Measurements from ENCODE around the gene ST3GAL5.
"Not testable (repeated sequence)": the region's sequence is repeated elsewhere in the genome, so short reads cannot be mapped to it uniquely, and the experiment has no call there.

The ST3GAL5 gene

DNA sequence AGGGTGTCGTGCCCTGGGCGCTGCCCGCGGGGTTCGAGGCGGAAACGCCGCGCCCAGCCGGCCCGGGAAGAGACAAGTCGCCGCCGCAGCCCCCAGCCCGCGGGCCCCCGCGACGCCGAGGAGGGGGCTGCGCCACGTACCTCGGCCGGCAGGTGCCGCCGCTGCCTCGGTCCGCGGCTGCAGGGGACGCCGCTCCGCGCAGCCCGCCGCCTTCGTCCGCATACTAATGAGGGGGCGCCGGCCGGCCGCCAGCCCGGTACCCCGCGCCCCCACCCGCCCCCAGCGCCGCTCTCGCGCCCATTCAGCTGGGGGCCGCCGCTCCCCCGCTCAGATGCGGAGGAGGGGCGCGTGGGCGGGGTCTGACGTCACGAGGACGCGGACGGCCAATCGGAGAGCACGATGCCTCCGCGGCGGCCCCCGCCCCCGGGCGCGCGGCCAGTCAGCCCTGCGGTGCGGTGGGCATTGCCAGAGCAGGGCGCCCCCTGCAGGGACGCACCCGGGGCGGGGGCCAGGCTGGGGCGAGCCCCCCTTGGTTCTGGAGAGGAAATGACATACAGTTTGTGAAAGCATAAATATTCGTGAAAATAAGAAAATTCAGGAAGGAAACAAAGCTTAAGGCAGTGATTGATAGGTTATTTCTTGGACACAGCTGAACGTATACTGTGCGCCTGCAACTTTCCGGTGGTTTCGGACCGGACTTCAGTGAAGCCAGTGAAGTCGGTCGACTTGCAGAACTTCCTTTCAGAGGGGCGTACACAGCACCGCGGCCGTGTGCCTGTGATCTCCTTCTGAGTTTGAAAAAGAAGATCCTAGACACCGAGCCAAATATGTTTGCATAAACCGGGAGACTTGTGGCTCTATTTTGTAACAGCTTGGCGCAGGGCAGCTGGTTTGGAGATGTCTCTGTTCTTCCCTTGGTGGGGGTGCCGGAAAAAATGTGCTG lies at the start of gene ST3GAL5:
TSS of gene ST3GAL5 (minus strand) at position 307 of the 943 bp plus-strand sequence. CDS start at position 222, 85 bp downstream.
- peak; percentile 21 for DNase-seq (ENCODE audit: low spot score)

DNA sequence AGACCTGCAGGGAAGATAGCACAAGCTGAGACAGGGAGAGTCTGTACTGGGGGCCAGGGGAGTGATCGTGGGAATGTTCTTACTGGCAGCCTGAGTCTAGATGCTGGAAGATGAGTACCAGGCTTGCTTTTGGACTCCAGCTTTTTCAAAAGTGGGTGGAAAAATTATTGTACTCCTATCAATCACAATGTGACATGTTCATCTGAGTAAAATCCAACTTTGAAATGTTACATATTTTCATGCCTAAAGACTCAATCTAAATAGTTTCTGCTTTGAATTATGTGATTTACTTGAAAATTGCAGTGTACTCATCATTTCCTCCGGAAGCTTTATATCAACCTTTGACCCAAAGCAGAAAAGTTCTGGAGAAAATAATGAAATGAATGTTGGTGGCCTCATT lies 49.7 kb upstream of the ST3GAL5 start:
- no peak for DNase-seq (ENCODE audit: low spot score)

DNA sequence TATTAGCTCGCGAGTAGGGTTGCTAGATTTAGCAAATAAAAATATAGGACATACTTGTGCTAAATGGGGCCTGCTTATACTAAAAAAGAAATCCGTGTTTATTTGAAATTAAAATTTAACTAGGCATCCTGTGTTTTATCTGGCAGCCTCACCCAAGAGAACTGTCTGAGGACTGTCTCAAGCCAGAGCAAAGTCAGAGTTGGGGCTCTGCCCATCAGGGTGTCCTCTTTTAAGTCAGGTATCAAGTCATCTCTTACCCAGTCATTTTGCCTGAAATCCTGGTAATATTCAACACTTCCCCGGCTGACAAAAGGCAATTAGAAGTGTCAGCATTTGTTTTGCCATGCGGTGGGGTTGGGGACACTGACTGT lies 48.3 kb upstream of the ST3GAL5 start:
- DNase-seq (ENCODE audit: low spot score) = no peak

DNA sequence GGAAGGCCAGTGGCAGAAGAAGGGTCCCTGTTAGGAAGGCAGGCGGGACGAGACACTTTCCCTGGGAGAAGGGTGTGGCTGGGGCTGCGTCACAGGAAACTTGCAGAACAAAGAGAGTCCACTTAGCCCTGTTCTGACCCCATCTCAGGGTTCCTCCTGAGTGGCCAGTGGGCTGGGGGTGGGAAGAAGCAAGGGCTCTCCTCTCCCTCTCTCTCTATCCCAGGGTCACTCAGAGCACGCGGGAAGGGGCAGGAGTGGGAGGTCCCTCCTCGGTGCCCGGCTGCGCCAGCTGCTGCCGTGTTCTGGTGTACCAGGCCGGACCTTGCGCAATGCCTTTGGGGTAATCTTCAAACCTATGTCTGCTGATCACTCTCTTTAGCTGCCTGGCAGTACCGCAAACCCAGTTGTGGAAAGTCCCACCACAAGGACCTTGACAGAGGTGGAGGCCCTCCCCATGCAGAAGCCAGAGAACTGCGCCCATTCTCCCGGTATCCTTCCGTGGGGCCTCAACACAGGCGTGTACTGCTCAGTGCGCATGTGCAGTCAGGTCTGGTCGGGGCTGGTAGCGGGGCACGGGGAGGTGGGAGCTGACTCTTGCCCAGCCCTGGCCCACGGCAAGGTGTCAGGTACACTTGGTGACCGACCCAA lies 47.8 kb upstream of the ST3GAL5 start:
- DNase-seq (ENCODE audit: low spot score) = no peak

DNA sequence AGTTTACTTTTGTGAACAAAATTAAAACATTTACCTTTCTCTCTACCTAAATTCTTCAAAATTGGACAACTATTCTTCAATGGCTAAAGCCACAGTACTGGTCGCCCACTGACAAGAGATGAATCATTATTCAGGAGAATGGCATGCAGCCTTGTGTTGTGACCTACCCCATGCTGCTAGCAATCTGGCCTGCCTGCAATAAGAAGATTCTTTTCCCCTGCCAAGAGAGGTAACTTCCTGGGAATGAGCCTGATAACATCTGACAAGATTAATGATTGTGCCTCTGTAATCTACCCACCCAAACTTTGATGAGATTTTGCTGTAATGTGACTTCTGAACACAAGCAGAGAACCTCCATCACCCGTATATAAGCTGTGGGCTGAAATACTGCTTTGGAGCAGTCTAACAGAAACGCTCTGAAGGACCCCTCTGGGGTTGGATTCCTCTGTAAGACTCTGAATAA lies 47.0 kb upstream of the ST3GAL5 start:
- DNase-seq (ENCODE audit: low spot score) = no peak

DNA sequence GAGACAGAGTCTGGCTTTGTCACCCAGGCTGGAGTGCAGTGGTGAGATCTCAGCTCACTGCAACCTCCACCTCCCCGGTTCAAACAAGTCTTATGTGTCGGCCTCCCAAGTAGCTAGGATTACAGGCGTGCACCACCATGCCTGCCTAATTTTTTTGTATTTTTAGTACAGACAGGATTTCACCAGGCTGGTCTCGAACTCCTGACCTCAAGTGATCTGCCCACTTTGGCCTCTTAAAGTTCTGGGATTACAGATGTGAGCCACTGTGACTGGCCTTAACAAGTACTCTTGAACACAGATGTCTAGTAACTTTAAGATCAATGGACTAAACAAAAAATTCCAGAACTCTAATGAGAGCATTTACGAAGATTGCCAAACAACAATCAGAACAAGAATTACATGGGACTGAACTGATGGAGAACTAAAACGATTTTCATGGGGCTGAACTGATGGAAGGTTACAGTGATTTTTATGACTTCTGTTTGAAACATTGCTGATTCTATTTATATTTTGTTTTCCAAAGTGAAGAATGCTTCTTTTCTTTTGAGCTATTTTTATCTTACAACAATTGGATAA lies 46.5 kb upstream of the ST3GAL5 start:
- no peak for DNase-seq (ENCODE audit: low spot score)

DNA sequence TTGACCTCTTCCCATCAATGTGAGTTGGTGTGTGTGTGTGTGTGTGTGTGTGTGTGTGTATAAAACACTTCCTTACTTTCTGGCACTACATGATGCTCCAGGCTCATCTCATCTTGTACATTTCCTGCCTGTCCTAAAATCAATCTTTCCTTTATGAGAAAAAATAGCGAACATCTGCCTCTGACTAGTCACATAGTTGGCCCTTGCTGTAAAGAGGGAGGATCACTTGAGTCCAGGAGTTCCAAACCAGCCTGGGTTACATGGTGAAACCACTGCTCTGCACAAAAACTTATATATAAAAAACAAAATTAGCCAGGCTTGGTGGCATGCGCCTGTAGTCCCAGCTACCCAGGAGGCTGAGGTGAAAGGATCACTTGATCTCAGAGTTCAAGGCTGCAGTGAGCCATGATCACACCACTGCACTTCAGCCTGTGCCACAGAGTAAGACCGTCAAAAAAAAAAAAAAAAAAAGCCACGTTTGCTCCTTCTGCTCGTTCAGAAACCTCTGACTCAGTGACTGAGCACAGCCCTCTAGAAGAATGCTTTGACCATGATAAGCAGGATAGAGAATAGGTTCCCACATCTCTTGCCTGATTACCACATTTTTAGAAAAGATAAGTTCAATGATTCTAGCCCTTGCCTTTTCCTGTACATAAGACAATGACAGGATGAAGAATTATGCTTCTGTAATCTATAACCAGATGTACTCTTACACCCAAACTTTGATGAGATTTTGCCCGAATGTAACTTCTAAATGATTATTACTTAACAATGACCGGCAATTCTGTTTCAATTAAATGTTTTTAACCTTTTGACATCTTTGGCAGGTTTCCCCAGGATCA lies 45.2 kb upstream of the ST3GAL5 start:
- no peak for DNase-seq (ENCODE audit: low spot score)

DNA sequence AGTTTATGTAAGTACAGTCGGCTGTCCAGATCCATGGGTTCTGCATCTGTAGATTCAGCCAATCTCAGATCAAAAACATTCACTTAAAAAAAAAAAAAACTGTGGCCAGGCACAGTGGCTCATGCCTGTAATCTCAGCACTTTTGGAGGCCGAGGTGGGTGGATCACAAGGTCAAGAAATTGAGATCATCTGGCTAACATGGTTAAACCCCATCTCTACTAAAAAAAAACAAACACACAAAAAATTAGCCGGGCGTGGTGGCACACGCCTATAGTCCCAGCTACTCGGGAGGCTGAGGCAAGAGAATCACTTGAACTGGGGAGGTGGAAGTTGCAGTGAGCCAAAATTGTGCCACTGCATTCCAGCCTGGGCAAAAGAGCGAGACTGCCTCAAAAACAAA lies 42.4 kb upstream of the ST3GAL5 start:
- not testable (repeated sequence) for DNase-seq (ENCODE audit: low spot score)

DNA sequence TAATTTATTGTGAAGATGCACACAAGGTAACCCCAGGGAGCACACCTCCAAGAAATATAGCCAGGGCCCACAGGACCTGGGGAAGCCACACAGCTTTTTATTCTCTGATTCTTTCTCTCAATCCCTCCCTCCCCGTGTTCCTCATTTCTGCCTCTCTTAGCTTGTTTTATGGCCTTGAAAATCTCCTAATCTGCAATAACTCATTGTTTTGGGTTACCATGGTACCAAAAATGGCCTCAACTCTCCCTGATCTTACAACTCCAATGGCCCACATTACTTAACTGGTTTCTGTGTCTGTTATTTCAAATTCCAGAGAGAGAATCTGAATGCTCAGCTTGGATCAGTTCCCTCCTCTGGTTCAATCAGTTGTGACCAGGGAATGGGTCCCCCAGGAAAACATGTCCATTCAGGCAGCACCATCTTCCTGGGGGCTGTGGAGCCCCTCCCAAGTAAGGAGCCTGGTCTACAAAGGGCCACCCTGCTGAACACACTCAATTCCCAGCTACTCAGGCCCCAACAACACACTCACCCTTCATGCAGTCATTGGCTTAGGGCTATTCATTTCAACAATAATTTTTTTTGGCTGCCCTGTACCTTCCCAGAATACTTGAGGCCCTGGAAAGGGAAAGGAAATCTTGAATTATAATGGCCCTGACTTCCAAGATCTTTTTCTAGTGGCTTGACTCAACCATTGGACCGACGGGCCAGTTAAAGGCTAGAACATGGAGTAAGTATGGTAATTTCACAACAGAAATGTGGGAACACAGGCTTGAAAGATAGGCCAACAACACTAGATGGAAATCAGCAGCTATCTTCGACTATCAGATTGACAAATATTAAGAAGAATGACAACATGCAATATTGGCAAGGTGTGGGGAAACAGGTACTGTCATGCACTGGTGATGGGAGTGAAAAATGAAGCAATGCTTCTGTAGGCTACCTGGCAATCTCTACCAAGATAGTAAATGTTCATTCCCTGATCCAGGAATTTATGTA lies 41.6 kb upstream of the ST3GAL5 start:
- no peak for DNase-seq (ENCODE audit: low spot score)

DNA sequence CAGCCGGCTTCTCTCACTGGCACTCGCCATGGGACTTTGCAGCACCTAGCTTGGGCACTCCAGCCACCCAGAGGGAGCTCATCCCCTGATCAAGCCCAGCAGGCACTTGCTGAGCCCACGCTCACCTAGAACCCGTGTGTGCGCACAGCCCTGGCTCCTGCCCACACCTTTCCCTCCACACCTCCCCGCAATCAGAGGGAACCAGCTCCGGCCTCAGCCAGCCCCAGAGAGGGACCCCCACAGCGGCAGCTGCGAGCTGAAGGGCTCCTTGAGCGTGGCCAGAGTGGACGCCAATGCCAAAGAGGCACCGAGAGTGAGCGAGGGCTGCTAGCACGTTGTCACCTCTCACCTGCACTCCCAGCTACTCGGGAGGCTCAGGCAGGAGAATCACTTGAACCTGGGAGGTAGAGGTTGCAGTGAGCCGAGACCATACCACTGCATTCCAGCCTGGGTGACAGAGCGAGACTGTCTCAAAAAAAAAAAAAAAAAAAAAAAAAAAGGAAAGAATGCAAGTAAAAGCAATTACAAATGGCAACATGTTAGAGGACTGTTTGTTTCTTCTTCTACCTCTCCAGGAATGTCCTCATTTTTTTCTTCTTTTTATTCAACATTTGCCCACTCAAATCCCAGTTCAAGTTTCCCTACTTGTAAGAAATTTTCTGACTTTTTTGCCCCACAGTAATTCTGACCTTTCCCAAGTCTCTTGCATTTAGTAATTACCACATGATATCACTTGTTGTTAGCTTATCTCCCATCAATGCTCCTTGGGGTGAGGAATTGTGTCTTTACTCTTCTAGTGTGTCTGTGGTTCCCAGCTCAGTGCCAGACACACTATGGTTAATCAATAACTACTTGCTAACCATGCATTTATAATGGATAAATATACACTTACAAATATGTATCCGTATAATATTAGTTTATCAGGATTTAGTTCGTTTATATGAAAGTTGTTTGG lies 40.6 kb upstream of the ST3GAL5 start:
- DNase-seq (ENCODE audit: low spot score) = no peak

DNA sequence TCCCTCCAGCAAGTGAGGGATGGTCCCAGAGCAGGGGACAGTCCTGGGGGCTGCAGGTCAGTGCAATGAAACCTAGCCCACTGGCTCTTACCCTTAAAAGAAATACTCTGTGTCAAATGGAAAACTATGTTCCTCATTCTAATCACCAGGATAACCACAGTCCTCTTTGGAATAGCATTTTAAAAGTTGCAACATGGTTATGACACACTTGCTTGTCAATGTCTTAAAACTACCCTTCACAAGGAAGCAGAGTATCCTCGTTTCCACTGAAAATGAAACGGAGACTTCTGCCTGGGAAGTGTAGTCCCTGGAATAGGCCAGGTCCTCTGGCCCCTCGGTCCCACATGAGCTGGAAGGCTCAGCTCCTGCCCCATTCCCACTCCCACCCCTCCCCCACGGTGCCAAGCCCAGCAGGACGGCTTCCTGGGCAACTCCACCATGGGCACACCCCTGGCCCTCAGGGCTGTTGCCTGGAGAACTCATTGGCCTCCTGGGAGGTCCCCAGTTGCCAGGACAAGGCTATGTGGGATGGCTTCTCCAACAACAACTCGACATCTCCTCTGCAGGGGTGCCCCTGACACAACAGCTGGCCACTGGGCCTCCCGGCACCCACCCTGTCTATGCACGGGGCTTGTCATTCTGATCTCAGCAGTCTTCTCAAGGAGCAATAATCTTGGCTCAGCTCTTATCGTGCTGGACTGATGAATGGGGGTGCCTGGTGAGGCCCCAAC lies 38.3 kb upstream of the ST3GAL5 start:
- no peak for DNase-seq (ENCODE audit: low spot score)

DNA sequence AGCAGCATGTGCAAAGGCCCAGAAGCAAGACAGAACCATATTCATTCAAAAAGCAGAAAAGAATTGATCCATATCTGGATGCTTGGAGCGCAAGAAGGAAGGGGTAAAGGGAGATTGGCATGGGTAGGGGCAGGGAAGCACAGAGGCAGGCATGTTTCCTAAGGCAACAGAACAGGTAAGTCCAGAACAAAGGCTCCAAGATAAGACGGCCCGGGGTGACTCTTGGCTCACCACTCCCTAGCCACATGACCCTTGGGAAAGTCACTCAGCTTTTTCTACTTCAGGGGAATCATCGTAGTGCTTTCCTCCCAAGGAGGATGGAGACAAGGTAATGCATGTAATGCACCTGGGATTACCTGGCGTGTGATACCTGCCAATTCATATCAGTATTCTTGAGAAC lies 37.7 kb upstream of the ST3GAL5 start:
- DNase-seq (ENCODE audit: low spot score) = no peak

DNA sequence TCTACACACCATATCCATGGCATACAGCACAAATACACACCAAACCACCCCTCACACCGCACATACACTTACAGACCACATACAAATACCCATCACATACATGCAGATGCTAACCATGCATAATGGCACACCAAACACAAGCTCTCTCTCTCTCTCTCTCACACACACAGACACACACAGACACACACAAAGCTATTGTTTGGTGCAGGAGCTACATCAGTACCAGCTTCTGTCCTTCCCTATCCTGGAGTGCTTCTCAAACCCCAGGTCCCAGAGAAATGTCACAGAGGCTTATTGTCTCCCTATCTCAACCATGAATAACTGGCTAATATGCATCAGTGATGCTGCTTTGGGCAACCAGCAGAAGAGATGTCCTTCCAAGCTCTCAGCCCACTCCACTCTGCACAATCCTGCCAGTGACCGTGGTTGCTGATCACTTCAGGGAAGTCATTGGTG lies 36.5 kb upstream of the ST3GAL5 start:
- DNase-seq (ENCODE audit: low spot score) = no peak

DNA sequence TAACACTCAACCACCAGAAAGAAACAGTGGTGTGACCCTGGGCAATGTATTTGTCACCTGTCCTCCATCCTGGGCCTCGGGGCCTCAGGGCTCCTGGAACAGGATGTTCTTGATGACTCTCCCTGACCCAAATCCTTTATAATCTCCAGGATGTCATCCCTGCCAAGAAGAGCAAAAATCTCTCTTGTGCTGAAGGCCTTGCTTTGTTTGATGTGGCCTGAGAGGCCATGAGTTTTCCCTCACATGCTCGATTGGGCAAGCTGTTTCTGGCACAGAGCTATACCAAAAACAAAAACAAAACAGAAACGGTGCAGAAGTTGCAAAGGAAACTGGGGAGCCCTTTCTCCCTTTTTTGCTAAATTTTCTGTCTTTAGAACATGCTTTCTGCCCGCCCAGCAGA lies 35.7 kb upstream of the ST3GAL5 start:
- no peak for DNase-seq (ENCODE audit: low spot score)

DNA sequence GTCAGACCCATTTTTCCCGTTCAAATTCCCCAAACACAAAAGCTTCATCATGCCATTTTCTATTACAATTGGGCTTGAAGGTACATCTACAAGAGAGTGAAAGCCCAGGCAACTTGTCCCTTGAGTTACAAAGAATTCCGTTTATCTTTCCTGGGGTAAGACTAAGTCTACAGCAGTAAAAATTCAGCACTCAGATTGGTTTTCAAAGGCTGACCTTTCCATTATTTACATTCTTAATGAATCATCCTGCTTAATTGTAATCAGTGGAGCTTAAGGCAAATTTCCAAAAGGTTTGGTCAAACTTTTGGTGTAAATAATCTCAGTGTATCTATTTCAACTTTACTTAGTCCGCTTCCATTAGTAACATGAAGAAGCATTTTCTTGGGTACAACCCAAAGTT lies 33.4 kb upstream of the ST3GAL5 start:
- no peak for DNase-seq (ENCODE audit: low spot score)

DNA sequence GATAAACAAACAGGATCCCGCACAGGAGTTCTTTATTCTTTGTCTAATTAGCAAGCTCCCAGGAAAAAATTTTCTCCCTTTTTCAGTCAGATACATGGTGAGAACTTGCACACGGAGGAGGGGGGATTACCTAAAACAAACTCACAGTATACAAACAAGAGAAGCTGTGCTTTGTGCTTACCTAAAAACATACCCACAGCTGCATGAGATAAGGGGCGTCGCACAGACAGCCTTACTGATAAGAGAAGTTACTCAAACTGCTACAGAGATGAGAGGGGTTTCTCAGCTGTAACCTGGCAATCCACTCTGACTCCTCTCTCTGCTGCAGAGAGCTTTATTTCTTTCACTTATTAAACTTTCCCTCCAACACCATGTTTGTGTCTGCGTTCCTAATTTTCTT lies 32.9 kb upstream of the ST3GAL5 start:
- no peak for DNase-seq (ENCODE audit: low spot score)

DNA sequence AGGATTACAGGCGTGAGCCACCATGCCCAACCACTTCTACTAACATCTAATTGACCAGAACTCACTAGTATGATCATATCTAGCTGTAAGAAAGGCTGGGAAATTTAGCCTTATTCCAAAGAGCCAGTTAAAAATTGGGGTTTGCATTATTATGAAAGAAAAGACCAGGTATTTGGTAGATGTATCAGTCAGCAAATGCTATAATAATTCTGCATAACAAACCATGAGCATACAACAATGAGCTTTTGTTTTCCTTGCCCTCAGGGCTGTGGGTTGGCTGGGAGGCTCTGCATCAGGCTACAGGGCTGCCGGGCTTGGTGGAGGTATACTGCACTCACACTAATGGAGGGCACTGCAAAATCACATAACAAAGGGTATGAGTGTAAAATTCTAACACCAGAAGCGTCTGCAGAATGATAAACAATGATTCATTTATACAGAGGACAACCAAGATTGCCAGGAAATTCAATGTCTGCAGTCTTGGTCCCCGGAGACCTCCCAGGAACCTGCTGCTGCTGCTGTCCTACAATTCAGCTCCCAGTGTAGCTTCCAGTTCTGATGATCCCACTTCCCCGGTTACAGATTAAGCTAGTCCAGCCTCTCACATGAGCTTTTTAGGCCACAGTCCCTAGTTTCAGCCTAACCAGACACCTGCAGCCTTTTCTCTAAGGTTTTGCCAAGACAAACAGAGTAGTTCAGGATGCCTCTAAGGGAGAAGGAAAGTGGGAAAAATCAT lies 32.2 kb upstream of the ST3GAL5 start:
- DNase-seq (ENCODE audit: low spot score) = no peak

Measured in hematopoietic multipotent progenitor cell treated with erythropoietin and hydrocortisone succinate and interleukin-3 and kit ligand, for 17 days (in vitro differentiated cells).